Measurements from ENCODE around the gene HMGCLL1.

HMGCLL1 gene

DNA sequence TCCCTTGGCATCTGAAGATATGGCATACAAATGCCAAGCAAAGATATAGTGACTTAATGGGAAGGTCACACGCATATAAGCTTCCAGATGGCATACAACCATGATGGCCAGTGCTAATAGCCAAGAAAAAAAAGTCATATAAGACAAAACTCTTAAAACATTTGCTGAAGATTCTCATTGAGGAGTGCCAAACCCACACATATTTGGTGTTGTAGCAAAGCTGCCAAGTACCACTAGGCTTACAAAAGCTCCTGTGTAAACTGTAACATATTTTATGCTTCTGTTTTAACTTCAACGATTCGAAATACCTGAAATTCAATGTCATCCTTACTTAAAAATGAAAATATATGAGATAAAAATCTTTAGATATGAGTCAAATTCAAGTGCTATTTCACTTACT is 123.0 kb downstream of the HMGCLL1 start:
- Histone ChIP-seq H3K9me3 (ENCODE audit: severe bottlenecking) (no peaks in the 10 kb centered on the region), H3K27me3 (ENCODE audit: insufficient read depth, low read depth, severe bottlenecking) (peaks cover 23% of the 10 kb centered on the region), H3K27ac (no peak overlapping the region), H3K36me3 (no peaks in the 10 kb centered on the region), H3K4me3 (ENCODE audit: low read depth, low read length) (no peak overlapping the region)
- TF ChIP-seq, protein P1, sequence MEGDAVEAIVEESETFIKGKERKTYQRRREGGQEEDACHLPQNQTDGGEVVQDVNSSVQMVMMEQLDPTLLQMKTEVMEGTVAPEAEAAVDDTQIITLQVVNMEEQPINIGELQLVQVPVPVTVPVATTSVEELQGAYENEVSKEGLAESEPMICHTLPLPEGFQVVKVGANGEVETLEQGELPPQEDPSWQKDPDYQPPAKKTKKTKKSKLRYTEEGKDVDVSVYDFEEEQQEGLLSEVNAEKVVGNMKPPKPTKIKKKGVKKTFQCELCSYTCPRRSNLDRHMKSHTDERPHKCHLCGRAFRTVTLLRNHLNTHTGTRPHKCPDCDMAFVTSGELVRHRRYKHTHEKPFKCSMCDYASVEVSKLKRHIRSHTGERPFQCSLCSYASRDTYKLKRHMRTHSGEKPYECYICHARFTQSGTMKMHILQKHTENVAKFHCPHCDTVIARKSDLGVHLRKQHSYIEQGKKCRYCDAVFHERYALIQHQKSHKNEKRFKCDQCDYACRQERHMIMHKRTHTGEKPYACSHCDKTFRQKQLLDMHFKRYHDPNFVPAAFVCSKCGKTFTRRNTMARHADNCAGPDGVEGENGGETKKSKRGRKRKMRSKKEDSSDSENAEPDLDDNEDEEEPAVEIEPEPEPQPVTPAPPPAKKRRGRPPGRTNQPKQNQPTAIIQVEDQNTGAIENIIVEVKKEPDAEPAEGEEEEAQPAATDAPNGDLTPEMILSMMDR (IDR thresholded peaks at IDR 0.05; ENCODE audit: low read depth, low read length): no peak
- DNase-seq: no peak

DNA sequence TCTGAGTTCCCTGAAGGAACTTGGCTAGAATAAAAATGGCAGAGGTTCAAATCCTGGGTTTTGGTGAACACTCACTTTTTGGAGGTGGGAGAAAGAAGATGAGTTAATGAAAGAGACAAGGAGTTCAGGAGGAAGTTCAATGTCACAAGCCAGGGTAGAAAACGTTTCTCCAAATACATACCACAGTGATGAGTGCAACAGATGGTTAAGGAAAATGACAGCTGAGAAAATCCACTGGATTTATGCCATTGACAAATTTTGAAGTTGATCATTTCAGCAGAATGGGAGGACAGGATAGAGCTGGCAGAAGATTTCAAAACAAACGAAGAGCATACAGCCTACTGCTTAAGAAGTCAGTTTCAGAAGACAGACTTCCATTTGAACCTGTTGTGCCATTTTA is 129.0 kb downstream of the HMGCLL1 start:
- TF ChIP-seq, protein P1 (IDR thresholded peaks at IDR 0.05; ENCODE audit: low read depth, low read length): no peak
- Histone ChIP-seq H3K27ac (no peak overlapping the region), H3K4me3 (ENCODE audit: low read depth, low read length) (no peak overlapping the region), H3K9me3 (ENCODE audit: severe bottlenecking) (no peaks in the 10 kb centered on the region), H3K36me3 (no peaks in the 10 kb centered on the region), H3K27me3 (ENCODE audit: insufficient read depth, low read depth, severe bottlenecking) (peaks cover 7% of the 10 kb centered on the region)
- no peak for DNase-seq

DNA sequence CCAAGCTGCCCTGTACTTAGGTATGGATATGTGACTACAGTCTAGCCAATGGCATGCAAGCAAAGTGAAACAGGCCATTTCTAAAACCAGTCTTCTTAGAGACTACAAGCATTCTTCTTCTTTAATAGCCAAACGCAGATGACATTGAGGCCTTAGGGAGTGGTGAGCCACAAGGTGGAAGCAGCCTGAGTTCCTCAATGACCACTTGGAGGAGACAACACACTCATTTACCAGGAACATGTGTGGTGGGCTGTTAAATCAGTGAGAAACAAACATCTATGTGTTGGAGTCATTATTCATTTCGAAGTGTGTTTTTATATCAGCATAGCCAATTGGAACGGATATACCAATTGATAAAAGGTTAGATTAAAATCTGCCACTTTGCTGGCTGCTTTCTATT is 129.8 kb downstream of the HMGCLL1 start:
- Histone ChIP-seq H3K27me3 (ENCODE audit: insufficient read depth, low read depth, severe bottlenecking) (peaks cover 3% of the 10 kb centered on the region), H3K27ac (no peak overlapping the region), H3K36me3 (no peaks in the 10 kb centered on the region), H3K4me3 (ENCODE audit: low read depth, low read length) (no peak overlapping the region), H3K9me3 (ENCODE audit: severe bottlenecking) (no peaks in the 10 kb centered on the region)
- TF ChIP-seq, protein P1 (IDR thresholded peaks at IDR 0.05; ENCODE audit: low read depth, low read length): peak; percentile 71
- peak; percentile 27 for DNase-seq

DNA sequence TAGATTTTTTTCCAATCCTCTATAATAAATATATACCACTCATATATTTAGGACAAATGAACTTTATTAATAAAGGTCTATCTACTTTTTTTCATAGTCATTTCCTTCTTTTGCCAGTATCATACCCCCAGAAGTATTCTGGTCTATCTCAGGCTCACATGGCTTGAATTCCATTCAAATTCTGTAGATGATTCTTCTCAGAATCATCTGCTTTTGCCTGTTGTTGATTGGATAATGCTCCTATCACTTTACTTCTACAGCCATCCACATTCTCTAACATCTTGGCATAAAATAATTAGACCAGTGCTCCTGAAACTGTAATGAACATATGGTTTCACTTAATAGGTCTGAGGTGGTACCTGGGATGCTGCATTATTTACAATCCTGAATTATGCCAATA is 130.5 kb downstream of the HMGCLL1 start:
- no peaks in the 10 kb centered on the region for H3K27me3 ChIP-seq (ENCODE audit: insufficient read depth, low read depth, severe bottlenecking)
- no peaks in the 10 kb centered on the region for H3K9me3 ChIP-seq (ENCODE audit: severe bottlenecking)
- H3K27ac ChIP-seq: no peak overlapping the region
- H3K36me3 ChIP-seq: no peaks in the 10 kb centered on the region
- no peak overlapping the region for H3K4me3 ChIP-seq (ENCODE audit: low read depth, low read length)
- TF ChIP-seq, protein P1 (IDR thresholded peaks at IDR 0.05; ENCODE audit: low read depth, low read length): no peak
- DNase-seq: no peak

DNA sequence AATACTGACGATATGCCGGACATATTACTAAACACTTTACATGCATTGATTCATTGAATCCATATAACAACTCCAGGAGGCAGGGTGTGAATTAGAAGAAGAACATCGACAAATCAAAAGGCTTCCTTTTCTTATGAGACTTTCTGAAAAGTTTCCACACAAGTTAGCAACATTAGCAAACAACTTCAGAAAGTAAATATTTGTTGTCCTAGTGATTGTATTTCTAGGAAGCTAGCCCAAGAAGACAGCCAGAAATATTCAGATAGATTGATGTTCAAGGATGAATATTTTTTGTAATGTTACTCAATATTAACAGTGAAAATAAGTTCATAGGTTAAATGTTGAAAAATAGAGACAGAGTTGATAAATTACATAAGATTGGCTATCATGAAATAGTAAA is 131.1 kb downstream of the HMGCLL1 start:
- Histone ChIP-seq H3K27me3 (ENCODE audit: insufficient read depth, low read depth, severe bottlenecking) (no peaks in the 10 kb centered on the region), H3K36me3 (no peaks in the 10 kb centered on the region), H3K9me3 (ENCODE audit: severe bottlenecking) (no peaks in the 10 kb centered on the region), H3K27ac (no peak overlapping the region), H3K4me3 (ENCODE audit: low read depth, low read length) (no peak overlapping the region)
- DNase-seq: no peak
- TF ChIP-seq, protein P1 (IDR thresholded peaks at IDR 0.05; ENCODE audit: low read depth, low read length): no peak

DNA sequence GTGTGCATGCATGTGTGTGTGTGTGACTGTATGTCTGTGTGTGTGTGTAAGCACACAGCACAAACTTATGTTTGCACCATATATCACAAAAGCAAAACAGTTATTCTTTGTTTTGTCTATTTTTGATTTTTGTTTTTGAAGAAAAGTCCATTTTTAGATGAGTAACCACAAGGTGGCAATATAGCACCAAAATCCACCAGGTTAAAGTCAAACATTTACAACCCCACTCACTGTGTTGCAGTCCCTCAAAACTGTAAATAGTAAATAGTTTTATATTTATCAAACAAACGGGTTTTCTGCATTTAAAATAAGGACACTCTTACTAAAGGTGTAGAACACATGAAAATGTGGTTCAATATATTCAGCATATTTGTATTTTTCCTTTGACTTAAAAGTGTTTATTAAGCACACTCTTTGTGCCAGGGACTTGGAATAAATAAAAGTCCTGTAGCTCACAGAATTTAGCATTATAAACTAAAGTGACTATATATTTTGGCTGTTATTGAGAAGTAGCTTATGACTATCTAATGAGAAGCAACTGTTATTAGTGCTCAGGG is 133.3 kb downstream of the HMGCLL1 start:
- TF ChIP-seq, protein P1 (IDR thresholded peaks at IDR 0.05; ENCODE audit: low read depth, low read length): peak; percentile 43
- no peaks in the 10 kb centered on the region for H3K9me3 ChIP-seq (ENCODE audit: severe bottlenecking)
- H3K27ac ChIP-seq: no peak overlapping the region
- DNase-seq: no peak
- no peaks in the 10 kb centered on the region for H3K36me3 ChIP-seq
- no peaks in the 10 kb centered on the region for H3K27me3 ChIP-seq (ENCODE audit: insufficient read depth, low read depth, severe bottlenecking)
- no peak overlapping the region for H3K4me3 ChIP-seq (ENCODE audit: low read depth, low read length)
